Kidney (tissue), 14 donors: Measurements from ENCODE around the gene PPP2R5A. TPM values are rescaled to one million over a fixed set of nuclear protein-coding genes. Genes with fewer than 3 reads are reported as not detected.

ENCODE experiments used
- DNase-seq, 5 donors: peaks; one replicate each; pipeline ENCODE4 v3.0.0-alpha.2; 2013 to 2020
- FAIRE-seq: peaks from 2 replicates; lab custom pipeline; 2012; peaks lifted over from hg19 to GRCh38; lab: Jason Lieb, UNC
- H3K27ac ChIP-seq, 2 donors: one replicate each; pipeline ENCODE4 v1.7.0; 2013; ENCODE audit warnings: low read depth in 2 of 2, low read length in 2 of 2, inconsistent platforms in 1 of 2
- H3K27me3 ChIP-seq: one replicate; pipeline ENCODE4 v1.7.1; 2013; ENCODE audit warnings: low read length, inconsistent platforms; ENCODE audit not compliant: control insufficient read depth, insufficient read depth
- H3K36me3 ChIP-seq, 3 donors: one replicate each; pipeline versions ENCODE4 v1.7.0 to v1.7.1; 2013; ENCODE audit warnings: low read length in 3 of 3, control low read depth in 1 of 3, inconsistent platforms in 1 of 3; ENCODE audit not compliant: insufficient read depth in 3 of 3, control insufficient read depth in 2 of 3
- H3K4me1 ChIP-seq, 3 donors: one replicate each; pipeline versions ENCODE4 v1.7.0 to v1.7.1; 2013; ENCODE audit warnings: low read length in 3 of 3, inconsistent platforms in 1 of 3, low read depth in 1 of 3; ENCODE audit not compliant: control insufficient read depth in 2 of 3, insufficient read depth in 2 of 3
- H3K4me3 ChIP-seq, 3 donors: one replicate each; pipeline versions ENCODE4 v1.7.0 to v1.8.1; 2013; ENCODE audit warnings: low read length in 3 of 3, control low read depth in 1 of 3, inconsistent platforms in 1 of 3
- H3K9ac ChIP-seq, 3 donors: one replicate each; pipeline versions ENCODE4 v1.7.0 to v1.7.1; 2013; ENCODE audit warnings: low read length in 3 of 3, control low read depth in 1 of 3, inconsistent platforms in 1 of 3
- H3K9me3 ChIP-seq, 3 donors: one replicate each; pipeline versions ENCODE4 v1.7.0 to v1.7.1; 2013; ENCODE audit warnings: low read length in 3 of 3, control low read depth in 1 of 3, inconsistent platforms in 1 of 3; ENCODE audit not compliant: control insufficient read depth in 2 of 3, insufficient read depth in 1 of 3
- CTCF ChIP-seq: IDR thresholded peaks from 3 replicates; pipeline ENCODE4 v1.5.1; 2012; ENCODE audit warnings: mild to moderate bottlenecking, moderate library complexity, borderline replicate concordance; ENCODE audit not compliant: insufficient read depth; ENCODE audit errors: extremely low read depth
- intact Hi-C: fragments of 100-400 bp; cut with DNase I; formaldehyde crosslinking; loops from one replicate; pipeline ENCODE4 v1.11.1; 2022
- polyA plus RNA-seq: library from polyadenylated mRNA; stranded (reverse); fragments of 350-450 nt; fragmentation: Illumina TruSeq; extraction: RNeasy Lipid Tissue Mini Kit (QIAGEN cat#74804); gene quantifications from one replicate; pipeline ENCODE4 v1.2.3, GENCODE V29; 2014; ENCODE audit warnings: low read depth, low replicate concordance; ENCODE audit not compliant: insufficient read depth
- total RNA-seq: library from RNA; stranded (reverse); fragmentation: NEBNext Ultra II Directional; extraction: Animal tissue kit (Norgen Biotek cat#: 25700); gene quantifications from one replicate; pipeline ENCODE4 v1.2.1, GENCODE V29; 2021
- donor health status: control.
- donor health status: control.
- donor health status: control.
- donor health status: control.
- donor health status: control.
- donor health status: DM: yes; HTN: yes; CAD: no.
- donor health status: Normal renal cell carcinoma (clear cell type).

The PPP2R5A gene
- total and polyA plus RNA-seq, 2 donors from 2014 or later = 36.6 to 67.3 TPM

GRCh38 chr1:212237651-212238050 lies 47.6 kb upstream of the PPP2R5A start:
- Histone ChIP-seq H3K9ac (peak overlapping the region in 1 of 3 donors; percentile 24), H3K36me3 (no peaks in the 10 kb centered on the region), H3K4me3 (no peak overlapping the region), H3K27me3 (no peaks in the 10 kb centered on the region), H3K27ac (peak overlapping the region; percentile 29 to 88), H3K9me3 (no peaks in the 10 kb centered on the region), H3K4me1 (peaks cover 0 to 21% (median 16%) of the 10 kb centered on the region in 3 donors)
- no peak for TF ChIP-seq CTCF
- no peak for FAIRE-seq
- intact Hi-C loops = no loop called here
- no peak for DNase-seq

- TF ChIP-seq CTCF = no peak
- H3K27ac ChIP-seq = peak overlapping the region; percentile 88 to 89
- intact Hi-C loops = no loop called here
- no peak for FAIRE-seq
- no peaks in the 10 kb centered on the region for H3K9me3 ChIP-seq
- H3K4me1 ChIP-seq = peaks cover 0 to 22% (median 21%) of the 10 kb centered on the region in 3 donors
- DNase-seq = no peak
- no peaks in the 10 kb centered on the region for H3K27me3 ChIP-seq
- peak overlapping the region in 1 of 3 donors; percentile 19 for H3K4me3 ChIP-seq
- no peaks in the 10 kb centered on the region for H3K36me3 ChIP-seq
- peak overlapping the region in 1 of 3 donors; percentile 24 for H3K9ac ChIP-seq
Measured at GRCh38 chr1:212238552-212238951, 46.7 kb upstream of the PPP2R5A start.

- intact Hi-C loops = no loop called here
- Histone ChIP-seq H3K27ac (peak overlapping the region in 1 of 2 donors; percentile 74), H3K4me1 (peaks cover 0 to 22% (median 17%) of the 10 kb centered on the region in 3 donors), H3K9ac (no peak overlapping the region), H3K4me3 (no peak overlapping the region), H3K9me3 (no peaks in the 10 kb centered on the region), H3K27me3 (no peaks in the 10 kb centered on the region), H3K36me3 (no peaks in the 10 kb centered on the region)
- DNase-seq (no peak), FAIRE-seq (no peak)
- no peak for TF ChIP-seq CTCF
Measured at GRCh38 chr1:212241501-212241900, 43.7 kb upstream of the PPP2R5A start.

- H3K27me3 ChIP-seq = no peaks in the 10 kb centered on the region
- peaks cover 0 to 18% (median 17%) of the 10 kb centered on the region in 3 donors for H3K4me1 ChIP-seq
- DNase-seq = no peak
- no peak overlapping the region for H3K9ac ChIP-seq
- peak overlapping the region; percentile 7 to 74 for H3K27ac ChIP-seq
- TF ChIP-seq CTCF = no peak
- intact Hi-C loops = no loop called here
- H3K4me3 ChIP-seq = no peak overlapping the region
- H3K9me3 ChIP-seq = no peaks in the 10 kb centered on the region
- no peak for FAIRE-seq
- no peaks in the 10 kb centered on the region for H3K36me3 ChIP-seq
Measured at GRCh38 chr1:212241957-212242287, 43.3 kb upstream of the PPP2R5A start.
